IPS-NIHi7 (cell line): ENCODE results near the gene SLC15A2.

ENCODE experiments used
- DNase-seq: peaks from one replicate; pipeline ENCODE4 v3.0.0; 2012; ENCODE audit warnings: mixed read lengths; ENCODE audit errors: extremely low spot score

The SLC15A2 gene

GRCh38 chr3:121981473-121981872 is 87.3 kb downstream of the SLC15A2 start:
- no peak for DNase-seq

DNA sequence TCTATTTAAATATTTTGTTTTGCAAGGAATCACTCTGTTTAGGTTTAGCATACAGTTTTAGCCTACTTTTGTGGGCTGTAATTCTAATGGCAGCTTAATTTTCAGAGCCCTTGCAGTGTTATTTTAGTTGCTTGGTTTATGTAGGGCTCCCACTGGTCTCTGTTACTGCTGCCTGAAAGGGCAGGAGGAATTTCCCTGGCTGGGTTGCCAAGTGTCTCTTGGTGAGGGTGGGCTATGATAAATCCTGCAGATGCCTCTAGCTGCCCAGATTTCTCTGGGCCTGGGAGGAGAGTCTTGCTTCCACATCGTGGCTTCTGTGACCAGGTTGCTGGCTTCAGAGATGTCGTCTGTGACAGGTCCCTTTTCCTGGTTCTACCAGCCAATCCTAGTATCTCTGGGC is 91.6 kb downstream of the SLC15A2 start:
- DNase-seq = no peak

DNA sequence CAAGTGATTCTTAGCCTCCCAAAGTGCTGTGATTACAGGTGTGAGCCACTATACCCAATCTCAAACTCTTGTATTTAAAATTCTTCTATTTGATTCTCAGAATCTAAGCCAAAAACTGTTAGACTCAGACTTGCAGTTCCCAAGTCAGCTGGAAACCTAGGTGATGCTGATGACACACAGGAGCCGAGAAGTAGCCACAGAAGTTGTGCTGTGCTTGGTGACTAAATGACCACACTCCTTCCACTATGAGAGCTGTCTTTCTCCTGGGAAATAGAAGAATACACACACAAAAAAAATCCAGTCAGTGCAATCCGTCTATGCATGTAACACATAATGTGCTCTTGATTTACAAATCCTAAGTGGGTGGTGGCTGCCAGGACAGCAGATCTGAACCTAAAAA is 93.9 kb downstream of the SLC15A2 start:
- DNase-seq = no peak

DNA sequence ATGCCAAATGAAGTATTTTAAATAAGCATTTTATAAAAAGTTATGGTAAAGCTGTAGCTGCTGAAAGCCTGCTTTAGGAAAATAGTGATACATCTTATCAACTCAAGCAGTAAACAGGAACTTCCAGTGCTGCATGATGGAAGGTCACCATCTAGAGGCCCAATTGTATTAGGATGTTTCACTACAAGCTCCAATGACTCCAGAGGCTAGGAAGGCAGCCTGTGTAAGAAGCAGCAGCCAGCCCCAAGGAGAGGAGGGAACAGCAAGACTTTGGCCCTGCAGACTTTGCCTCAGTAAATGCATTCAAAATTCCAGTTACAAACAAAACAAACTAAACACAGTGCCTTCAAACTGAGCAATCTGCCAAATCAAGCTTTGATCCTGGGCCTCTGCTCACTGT is 95.7 kb downstream of the SLC15A2 start:
- DNase-seq = no peak

DNA sequence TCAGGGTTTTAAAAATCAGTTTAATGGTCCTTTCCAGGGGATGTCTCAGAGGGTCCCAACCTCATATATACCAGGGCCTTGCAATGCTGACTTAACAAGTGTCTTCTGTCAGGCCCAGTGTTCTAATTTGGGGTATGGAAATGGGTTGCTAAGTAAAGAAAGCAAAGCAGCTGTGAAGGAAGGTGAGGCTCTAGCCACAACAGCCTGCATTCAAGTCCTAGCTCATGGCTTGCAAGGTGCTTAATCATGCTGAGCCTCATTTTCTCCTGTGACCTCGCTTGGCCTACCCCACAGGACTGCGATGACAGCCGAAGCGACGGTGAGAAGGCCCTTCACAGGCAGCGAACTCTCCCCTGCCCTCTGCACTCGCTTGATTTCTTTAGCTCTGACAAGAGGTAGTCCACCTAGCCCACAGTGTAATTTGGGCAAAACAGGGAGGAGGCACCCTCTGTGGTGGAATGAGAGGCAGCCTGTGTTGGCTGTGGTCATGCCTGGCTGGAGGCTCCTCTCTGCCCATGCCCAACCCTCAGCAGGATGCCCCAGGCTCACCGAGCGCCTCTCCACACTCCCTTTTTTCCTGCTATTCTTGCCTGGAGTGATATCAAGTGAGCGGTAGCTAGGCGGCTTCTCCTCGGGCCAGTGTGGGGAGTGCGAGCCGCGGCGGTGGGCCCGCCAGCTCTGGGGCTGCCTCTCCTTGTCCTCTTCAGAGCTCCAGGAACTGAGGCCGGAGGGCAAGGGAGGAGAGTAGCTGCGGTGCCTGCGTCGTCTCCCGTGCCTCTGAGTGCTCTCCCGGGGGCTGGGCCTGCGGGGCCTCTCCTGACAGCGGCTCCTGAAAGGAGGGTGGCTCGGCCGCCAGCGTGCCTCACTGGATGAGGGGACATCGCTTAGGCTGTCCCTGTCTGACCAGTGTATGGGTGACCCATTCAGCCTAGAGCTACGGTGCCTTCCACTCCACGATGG is 98.7 kb downstream of the SLC15A2 start:
- no peak for DNase-seq
